HEK293 (cell line): ENCODE results near the gene ZNF217.

ENCODE experiments used
- CTCF ChIA-PET: fragments of 350-600 bp; formaldehyde crosslinking; extraction: SDS; loops from one replicate; lab custom pipeline; 2021; ENCODE audit warnings: antibody characterized with exemption; lab: Yijun Ruan, JAX
- POLR2A ChIA-PET: fragments of 300-600 bp; formaldehyde crosslinking; extraction: SDS; loops from one replicate; lab custom pipeline; 2020; ENCODE audit warnings: antibody characterized with exemption, inconsistent platforms; lab: Yijun Ruan, JAX
- H3K27ac ChIP-seq: fragments of 200-500 bp; sonication (Bioruptor generic); 2 replicates; pipeline ENCODE4 v1.5.1; 2014; ENCODE audit warnings: low read depth, low read length, control low read depth, inconsistent platforms; ENCODE audit errors: extremely low read depth
- H3K36me3 ChIP-seq, 2 experiments: fragments of 200-500 bp in 1 of 2; sonication (Bioruptor generic) in 1 of 2; 1 replicate in 1 of 2; 2 replicates in 1 of 2; pipeline ENCODE4 v1.5.1; 2014 to 2017; ENCODE audit warnings: inconsistent platforms in 2 of 2, low read length in 2 of 2; ENCODE audit not compliant: control insufficient read depth in 2 of 2, insufficient read depth in 1 of 2
- H3K4me1 ChIP-seq: fragments of 200-500 bp; sonication (Bioruptor generic); 2 replicates; pipeline ENCODE4 v1.5.1; 2014; ENCODE audit warnings: mild to moderate bottlenecking, low read length, inconsistent platforms; ENCODE audit not compliant: control insufficient read depth, insufficient read depth
- H3K4me3 ChIP-seq: 2 replicates; pipeline ENCODE4 v1.5.1; 2011; ENCODE audit warnings: low read depth, mild to moderate bottlenecking, control low read depth, low read length, moderate library complexity
- H3K9me3 ChIP-seq: fragments of 200-500 bp; sonication (Bioruptor generic); 2 replicates; pipeline ENCODE4 v1.5.1; 2014; ENCODE audit warnings: low read depth, low read length, inconsistent platforms; ENCODE audit not compliant: control insufficient read depth, insufficient read depth
- BCL11A ChIP-seq: fragments of 450-650 bp; formaldehyde crosslinking; IDR thresholded peaks from 2 replicates; pipeline ENCODE4 v1.5.1; 2016; ENCODE audit warnings: low read depth, missing biosample characterization, missing genetic modification characterization
- CTCF ChIP-seq: fragments of 450-650 bp; formaldehyde crosslinking; IDR thresholded peaks from 2 replicates; pipeline ENCODE4 v1.5.1; 2016; ENCODE audit warnings: missing biosample characterization, missing genetic modification characterization
- KLF10 ChIP-seq: fragments of 450-650 bp; IDR thresholded peaks from 2 replicates; pipeline ENCODE4 v1.5.1; 2018; ENCODE audit warnings: missing biosample characterization, mild to moderate bottlenecking, missing genetic modification characterization
- KLF9 ChIP-seq: fragments of 450-650 bp; formaldehyde crosslinking; IDR thresholded peaks from 2 replicates; pipeline ENCODE4 v1.5.1; 2016; ENCODE audit warnings: missing biosample characterization, missing genetic modification characterization, low read depth
- MYNN ChIP-seq: fragments of 450-650 bp; formaldehyde crosslinking; IDR thresholded peaks from 2 replicates; pipeline ENCODE4 v1.5.1; 2016; ENCODE audit warnings: missing biosample characterization, missing genetic modification characterization, borderline replicate concordance
- YY2 ChIP-seq: fragments of 450-650 bp; formaldehyde crosslinking; IDR thresholded peaks from 2 replicates; pipeline ENCODE4 v1.5.1; 2016; ENCODE audit warnings: missing biosample characterization, missing genetic modification characterization
- ZBTB6 ChIP-seq: fragments of 450-650 bp; formaldehyde crosslinking; IDR thresholded peaks from 2 replicates; pipeline ENCODE4 v1.5.1; 2017; ENCODE audit warnings: missing biosample characterization, missing genetic modification characterization
- ZBTB7A ChIP-seq: fragments of 450-650 bp; formaldehyde crosslinking; IDR thresholded peaks from 2 replicates; pipeline ENCODE4 v1.5.1; 2016; ENCODE audit warnings: low read depth, missing biosample characterization, missing genetic modification characterization
- ZFP41 ChIP-seq: fragments of 450-650 bp; formaldehyde crosslinking; IDR thresholded peaks from 2 replicates; pipeline ENCODE4 v1.5.1; 2016; ENCODE audit warnings: missing biosample characterization, missing genetic modification characterization, borderline replicate concordance
- ZNF132 ChIP-seq: fragments of 450-650 bp; formaldehyde crosslinking; IDR thresholded peaks from 2 replicates; pipeline ENCODE4 v1.5.1; 2017; ENCODE audit warnings: missing biosample characterization, missing genetic modification characterization, borderline replicate concordance
- ZNF175 ChIP-seq: fragments of 450-650 bp; formaldehyde crosslinking; IDR thresholded peaks from 2 replicates; pipeline ENCODE4 v1.5.1; 2016; ENCODE audit warnings: missing biosample characterization, missing genetic modification characterization
- ZNF19 ChIP-seq: fragments of 450-650 bp; formaldehyde crosslinking; IDR thresholded peaks from 2 replicates; pipeline ENCODE4; 2016; ENCODE audit warnings: missing biosample characterization, missing genetic modification characterization, low read depth
- ZNF202 ChIP-seq: fragments of 450-650 bp; formaldehyde crosslinking; IDR thresholded peaks from 2 replicates; pipeline ENCODE4 v1.5.1; 2016; ENCODE audit warnings: missing biosample characterization, missing genetic modification characterization, borderline replicate concordance
- ZNF274 ChIP-seq, 2 experiments: fragments of 200-500 bp in 1 of 2; fragments of 450-650 bp in 1 of 2; sonication (Bioruptor generic) in 1 of 2; formaldehyde crosslinking in 1 of 2; IDR thresholded peaks; 2 replicates each; pipeline versions ENCODE4 v1.5.1 to v1.6.1; 2014 to 2016; ENCODE audit warnings: borderline replicate concordance in 1 of 2, inconsistent platforms in 1 of 2, low read length in 1 of 2, missing biosample characterization in 1 of 2, missing genetic modification characterization in 1 of 2
- ZNF426 ChIP-seq: fragments of 450-650 bp; formaldehyde crosslinking; IDR thresholded peaks from 2 replicates; pipeline ENCODE4 v1.5.1; 2017; ENCODE audit warnings: missing biosample characterization, missing genetic modification characterization, mild to moderate bottlenecking, inconsistent platforms, moderate library complexity
- ZNF549 ChIP-seq: fragments of 450-650 bp; IDR thresholded peaks from 2 replicates; pipeline ENCODE4 v1.5.1; 2018; ENCODE audit warnings: missing biosample characterization, missing genetic modification characterization, mild to moderate bottlenecking, inconsistent platforms, moderate library complexity
- ZNF555 ChIP-seq: fragments of 450-650 bp; formaldehyde crosslinking; conservative IDR thresholded peaks from 2 replicates; pipeline ENCODE4 v1.5.1; 2017; ENCODE audit warnings: missing biosample characterization, mild to moderate bottlenecking, missing genetic modification characterization, inconsistent platforms
- ZNF596 ChIP-seq: fragments of 450-650 bp; IDR thresholded peaks from 2 replicates; pipeline ENCODE4 v1.5.0; 2018; ENCODE audit warnings: missing biosample characterization, mild to moderate bottlenecking, missing genetic modification characterization, moderate library complexity
- ZNF624 ChIP-seq: fragments of 450-650 bp; formaldehyde crosslinking; IDR thresholded peaks from 2 replicates; pipeline ENCODE4 v1.5.1; 2017; ENCODE audit warnings: missing biosample characterization, missing genetic modification characterization
- ZNF654 ChIP-seq: fragments of 450-650 bp; formaldehyde crosslinking; IDR thresholded peaks from 2 replicates; pipeline ENCODE4 v1.5.1; 2016; ENCODE audit warnings: low read depth, missing biosample characterization, missing genetic modification characterization
- ZNF791 ChIP-seq: fragments of 450-650 bp; formaldehyde crosslinking; IDR thresholded peaks from 2 replicates; pipeline ENCODE4 v1.5.1; 2016; ENCODE audit warnings: missing biosample characterization, missing genetic modification characterization
- ZNF830 ChIP-seq: fragments of 450-650 bp; IDR thresholded peaks from 2 replicates; pipeline ENCODE4 v1.5.0; 2018; ENCODE audit warnings: missing biosample characterization, missing genetic modification characterization, low read depth, mild to moderate bottlenecking, moderate library complexity
- ZNF843 ChIP-seq: fragments of 450-650 bp; formaldehyde crosslinking; IDR thresholded peaks from 2 replicates; pipeline ENCODE4 v1.5.1; 2016; ENCODE audit warnings: missing biosample characterization, missing genetic modification characterization
- TF ChIP-seq, protein P1 (sequence below): fragments of 450-650 bp; formaldehyde crosslinking; IDR thresholded peaks from 2 replicates; pipeline ENCODE4 v1.5.1; 2016; ENCODE audit warnings: missing biosample characterization, missing genetic modification characterization
- TF ChIP-seq, protein P2 (sequence below): fragments of 450-650 bp; IDR thresholded peaks from 2 replicates; pipeline ENCODE4 v1.5.1; 2018; ENCODE audit warnings: missing biosample characterization, mild to moderate bottlenecking, missing genetic modification characterization

Gene ZNF217

GRCh38 chr20:53550280-53551187 is 43.1 kb downstream of the ZNF217 start (continued):
- TF ChIP-seq ZNF426 (no peak), ZNF843 (tag by site-specific recombination) (no peak), CTCF (tag by site-specific recombination) (no peak), ZNF19 (tag by site-specific recombination) (no peak), YY2 (tag by site-specific recombination) (no peak), ZNF654 (tag by site-specific recombination) (no peak), ZNF274 (IDR thresholded peaks at IDR 0.05; ENCODE audit: low read length) (no peak), ZNF274 (tag by site-specific recombination; IDR thresholded peaks at IDR 0.05; ENCODE audit: borderline replicate concordance) (no peak), ZFP41 (tag by site-specific recombination) (no peak), ZBTB7A (tag by site-specific recombination) (no peak)

DNA sequence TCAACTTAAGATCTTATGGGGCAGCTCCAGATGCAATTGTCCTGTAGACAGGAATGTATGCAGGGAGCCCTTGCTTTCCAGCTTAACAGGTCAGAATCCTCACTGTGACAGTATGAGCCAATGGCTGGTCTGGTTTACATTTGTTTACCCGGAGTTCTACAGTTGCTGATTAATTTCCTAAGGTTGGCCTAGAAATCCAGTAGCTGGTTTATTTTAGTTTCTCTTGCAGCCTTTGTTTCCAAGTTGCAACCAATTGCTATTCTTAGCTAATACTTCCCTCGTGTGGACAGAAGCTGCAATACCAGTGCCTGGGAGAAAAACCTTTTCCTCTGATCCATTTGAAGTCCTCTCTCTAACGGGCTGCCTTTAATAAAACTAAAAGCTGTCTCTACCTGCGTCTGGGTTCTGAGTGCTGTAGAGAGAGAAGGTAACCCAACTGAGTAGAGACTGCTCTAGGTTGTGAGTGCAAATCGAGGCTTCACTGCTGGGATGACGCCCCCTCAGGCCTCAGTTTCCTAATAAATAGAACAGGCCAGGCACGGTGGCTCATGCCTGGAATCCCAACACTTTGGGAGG is 45.9 kb downstream of the ZNF217 start:
- Histone ChIP-seq H3K4me3 (no peak overlapping the region), H3K36me3 (no peaks in the 10 kb centered on the region), H3K4me1 (no peaks in the 10 kb centered on the region), H3K9me3 (no peaks in the 10 kb centered on the region), H3K27ac (no peak overlapping the region)
- POLR2A ChIA-PET = interaction anchor here (0.6 kb wide), 2 partner anchors 332 to 466 kb away, joined by 3 to 5 read pairs; no protein-coding TSS in a partner anchor
- CTCF ChIA-PET = interaction anchor here (0.6 to 2.2 kb wide), 29 partner anchors 9 to 1793 kb away, joined by 3 to 27 read pairs (median 3); no protein-coding TSS in a partner anchor
- TF ChIP-seq ZNF555 (no peak), ZNF175 (no peak), ZNF596 (tag by site-specific recombination) (peak; percentile 27; the same call in 1 of the 2 replicates), ZNF791 (tag by site-specific recombination) (no peak), ZNF549 (tag by site-specific recombination) (no peak), KLF9 (no peak), ZNF624 (no peak), ZBTB6 (tag by site-specific recombination) (no peak), ZNF830 (tag by site-specific recombination) (no peak), MYNN (tag by site-specific recombination) (no peak), ZNF202 (no peak), BCL11A (tag by site-specific recombination) (no peak), ZNF132 (tag by site-specific recombination) (no peak), KLF10 (no peak)
- TF ChIP-seq, protein P1, sequence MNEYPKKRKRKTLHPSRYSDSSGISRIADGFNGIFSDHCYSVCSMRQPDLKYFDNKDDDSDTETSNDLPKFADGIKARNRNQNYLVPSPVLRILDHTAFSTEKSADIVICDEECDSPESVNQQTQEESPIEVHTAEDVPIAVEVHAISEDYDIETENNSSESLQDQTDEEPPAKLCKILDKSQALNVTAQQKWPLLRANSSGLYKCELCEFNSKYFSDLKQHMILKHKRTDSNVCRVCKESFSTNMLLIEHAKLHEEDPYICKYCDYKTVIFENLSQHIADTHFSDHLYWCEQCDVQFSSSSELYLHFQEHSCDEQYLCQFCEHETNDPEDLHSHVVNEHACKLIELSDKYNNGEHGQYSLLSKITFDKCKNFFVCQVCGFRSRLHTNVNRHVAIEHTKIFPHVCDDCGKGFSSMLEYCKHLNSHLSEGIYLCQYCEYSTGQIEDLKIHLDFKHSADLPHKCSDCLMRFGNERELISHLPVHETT (tag by site-specific recombination) = no peak
- TF ChIP-seq, protein P2, sequence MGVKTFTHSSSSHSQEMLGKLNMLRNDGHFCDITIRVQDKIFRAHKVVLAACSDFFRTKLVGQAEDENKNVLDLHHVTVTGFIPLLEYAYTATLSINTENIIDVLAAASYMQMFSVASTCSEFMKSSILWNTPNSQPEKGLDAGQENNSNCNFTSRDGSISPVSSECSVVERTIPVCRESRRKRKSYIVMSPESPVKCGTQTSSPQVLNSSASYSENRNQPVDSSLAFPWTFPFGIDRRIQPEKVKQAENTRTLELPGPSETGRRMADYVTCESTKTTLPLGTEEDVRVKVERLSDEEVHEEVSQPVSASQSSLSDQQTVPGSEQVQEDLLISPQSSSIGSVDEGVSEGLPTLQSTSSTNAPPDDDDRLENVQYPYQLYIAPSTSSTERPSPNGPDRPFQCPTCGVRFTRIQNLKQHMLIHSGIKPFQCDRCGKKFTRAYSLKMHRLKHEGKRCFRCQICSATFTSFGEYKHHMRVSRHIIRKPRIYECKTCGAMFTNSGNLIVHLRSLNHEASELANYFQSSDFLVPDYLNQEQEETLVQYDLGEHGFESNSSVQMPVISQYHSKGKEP = peak; percentile 82
